HG03558 (cell line): Measurements from ENCODE around the gene PDE3B.
"Not testable (repeated sequence)": the region's sequence is repeated elsewhere in the genome, so short reads cannot be mapped to it uniquely, and the experiment has no call there.

Experiments used
- ATAC-seq: cut with Tn5 transposase; IDR thresholded peaks from one replicate; pipeline ENCODE4 v1.9.1; 2021; ENCODE audit warnings: moderate number of reproducible peaks; ENCODE audit not compliant: unreplicated experiment; ENCODE audit errors: extremely low read depth

PDE3B gene

DNA sequence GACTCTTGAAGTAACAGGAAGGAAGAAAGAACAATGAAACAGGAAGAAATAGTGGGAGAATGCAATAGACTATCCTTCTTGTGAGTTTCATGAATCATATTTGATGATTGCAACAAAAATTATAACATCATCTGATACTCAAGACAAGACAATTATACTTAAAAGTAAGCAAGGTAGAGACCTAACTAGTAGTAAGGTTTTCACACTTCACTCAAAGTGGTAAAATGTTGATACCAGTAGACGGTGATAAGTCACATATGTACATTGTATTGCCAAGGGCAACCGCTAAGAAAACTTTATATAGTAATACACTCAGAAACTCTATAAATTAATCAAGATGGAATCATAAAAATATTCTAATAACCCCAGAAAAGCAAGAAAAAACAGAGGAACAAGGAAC is 140.6 kb downstream of the PDE3B start:
- no peak for ATAC-seq

DNA sequence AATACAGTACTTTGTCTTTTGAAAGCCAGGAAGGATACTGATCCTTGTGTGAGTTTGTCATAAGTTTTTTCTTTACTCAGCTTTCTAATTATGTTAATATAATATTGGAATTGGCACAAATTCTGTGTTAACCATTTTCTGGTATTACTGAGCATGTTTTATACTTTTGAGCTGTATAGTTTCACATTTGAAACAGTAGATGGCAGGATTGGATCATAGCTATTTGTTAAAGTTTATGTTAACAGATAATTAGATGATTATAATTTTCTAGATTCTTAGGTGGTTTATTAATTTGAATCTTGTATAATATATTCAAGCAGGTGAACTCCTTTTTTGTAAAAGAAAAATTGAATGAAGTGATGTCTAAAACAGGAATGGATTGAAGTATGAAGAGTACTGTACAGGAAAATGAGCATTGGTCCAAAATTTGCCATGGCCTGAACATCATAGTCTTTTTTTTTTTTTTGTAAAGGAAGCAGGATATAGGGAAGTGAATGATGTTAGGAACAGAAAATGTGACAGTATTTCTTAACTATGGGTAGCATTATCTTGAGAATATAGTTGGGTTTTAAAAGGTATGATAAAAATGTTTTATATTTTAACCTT is 146.4 kb downstream of the PDE3B start:
- ATAC-seq: no peak

DNA sequence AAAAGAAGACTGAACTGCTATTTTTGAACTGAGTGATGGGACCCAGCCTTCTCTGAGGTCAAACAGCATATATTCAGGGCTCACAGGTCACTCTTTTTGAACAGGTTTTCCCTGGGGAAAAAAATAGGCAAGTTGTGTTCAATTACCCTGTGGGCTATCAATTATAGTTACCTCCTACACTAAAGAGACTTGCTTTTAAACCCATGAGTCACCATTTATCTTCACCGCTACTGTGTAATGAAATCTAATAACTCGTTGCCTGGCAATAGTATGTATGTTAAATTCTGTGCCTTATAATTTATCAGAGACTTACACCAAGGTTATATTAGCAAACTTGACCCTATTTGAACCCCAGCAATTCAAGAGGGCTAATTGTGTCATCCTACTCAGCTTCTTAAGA is 149.9 kb downstream of the PDE3B start:
- ATAC-seq: no peak

DNA sequence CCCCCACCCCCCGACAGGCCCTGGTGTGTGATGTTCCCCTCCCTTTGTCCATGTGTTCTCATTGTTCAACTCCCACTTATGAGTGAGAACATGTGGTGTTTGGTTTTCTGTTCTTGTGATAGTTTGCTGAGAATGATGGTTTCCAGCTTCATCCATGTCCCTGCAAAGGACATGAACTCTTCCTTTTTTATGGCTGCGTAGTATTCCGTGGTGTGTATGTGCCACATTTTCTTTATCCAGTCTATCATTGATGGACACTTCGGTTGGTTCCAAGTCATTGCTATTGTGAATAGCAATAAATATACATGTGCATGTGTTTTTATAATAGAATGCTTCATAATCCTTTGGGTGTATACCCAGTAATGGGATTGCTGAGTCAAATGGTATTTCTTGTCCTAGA is 152.4 kb downstream of the PDE3B start:
- ATAC-seq: not testable (repeated sequence)

DNA sequence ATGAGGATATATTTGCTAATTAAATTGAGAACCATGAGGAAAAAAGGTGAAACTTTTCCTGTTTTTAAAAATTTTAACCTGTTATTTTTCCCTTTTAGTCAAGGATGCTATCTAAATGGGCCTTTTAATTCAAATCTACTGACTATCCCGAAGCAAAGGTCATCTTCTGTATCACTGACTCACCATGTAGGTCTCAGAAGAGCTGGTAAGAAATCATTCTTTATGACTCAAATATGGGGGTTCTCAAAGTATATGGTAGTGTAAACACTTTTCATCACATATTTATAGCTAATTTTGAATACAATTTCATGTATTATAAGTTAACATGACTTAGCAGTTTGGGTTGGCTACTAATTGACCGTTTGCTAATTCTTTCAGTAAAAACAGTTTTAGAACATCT is 160.2 kb downstream of the PDE3B start:
- no peak for ATAC-seq

DNA sequence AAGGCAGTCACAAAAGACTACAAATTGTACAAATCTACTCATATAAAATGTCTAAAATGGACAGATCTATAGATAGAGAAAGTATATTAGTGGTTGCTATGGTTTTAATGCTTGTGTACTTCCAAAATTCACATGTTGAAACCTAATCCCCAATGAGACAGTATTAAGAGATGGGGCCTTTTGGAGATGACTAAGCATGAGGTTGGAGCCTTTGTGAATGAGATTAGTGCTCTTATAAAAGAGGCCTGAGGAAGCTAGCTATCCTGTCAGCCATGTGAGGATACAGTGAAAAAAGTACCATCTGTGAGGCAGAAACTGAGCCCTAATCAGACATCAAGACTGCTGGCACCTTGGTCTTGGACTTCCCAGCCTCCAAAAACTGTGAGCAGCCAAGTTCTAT is 165.9 kb downstream of the PDE3B start:
- ATAC-seq: no peak

DNA sequence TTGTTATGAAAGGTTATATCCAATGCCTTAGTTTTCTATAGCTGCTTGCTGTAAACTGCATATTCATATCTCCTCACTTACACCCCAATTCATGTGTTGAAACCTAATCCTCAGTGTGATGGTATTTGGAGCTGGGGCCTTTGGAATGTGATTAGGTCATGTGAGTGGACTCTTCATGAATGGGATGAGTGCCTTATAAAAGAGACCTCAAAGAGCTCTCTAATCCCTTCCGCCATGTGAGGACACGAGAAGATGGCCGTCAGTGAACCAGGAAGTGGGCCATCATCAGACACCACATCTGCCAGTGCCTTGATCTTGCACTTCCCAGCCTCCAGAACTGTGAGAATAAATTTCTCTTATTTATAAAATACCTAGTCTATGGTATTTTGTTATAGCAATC is 169.2 kb downstream of the PDE3B start:
- no peak for ATAC-seq

DNA sequence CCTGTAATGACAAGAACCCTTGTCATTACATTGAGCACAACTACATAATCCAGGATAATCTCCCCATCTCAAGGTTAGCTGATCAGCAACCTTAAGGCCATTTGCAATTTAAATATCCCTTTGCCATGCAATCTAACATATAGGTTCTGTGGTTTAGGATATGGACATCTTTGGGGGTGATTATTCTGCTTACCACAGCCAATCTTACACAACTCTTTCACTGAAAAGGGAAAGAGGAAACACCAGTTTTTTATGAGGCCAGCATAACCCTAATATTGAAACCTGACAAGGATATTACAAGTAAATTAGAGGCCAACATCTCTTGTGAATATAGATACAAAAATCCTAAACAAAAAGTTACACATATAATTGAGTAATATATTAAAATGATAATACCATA is 169.9 kb downstream of the PDE3B start:
- ATAC-seq: no peak

DNA sequence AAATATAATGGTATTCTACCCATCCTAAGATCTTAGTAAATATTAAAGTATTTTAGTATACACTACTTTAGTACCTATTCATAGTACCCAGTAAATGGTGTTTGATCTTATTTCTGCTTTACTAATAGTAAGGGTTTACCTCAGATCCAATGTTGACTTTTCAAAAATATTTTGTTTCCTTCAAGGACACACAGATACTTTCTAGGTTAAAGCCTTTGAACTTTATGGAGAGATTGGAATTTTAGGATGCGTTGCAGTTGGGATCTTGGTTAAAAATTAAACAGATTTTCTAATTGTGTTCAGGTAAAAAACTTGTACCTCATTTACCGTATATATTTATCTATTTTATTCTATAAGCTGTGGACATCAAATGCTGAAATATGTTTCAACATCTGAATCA is 175.2 kb downstream of the PDE3B start:
- no peak for ATAC-seq

DNA sequence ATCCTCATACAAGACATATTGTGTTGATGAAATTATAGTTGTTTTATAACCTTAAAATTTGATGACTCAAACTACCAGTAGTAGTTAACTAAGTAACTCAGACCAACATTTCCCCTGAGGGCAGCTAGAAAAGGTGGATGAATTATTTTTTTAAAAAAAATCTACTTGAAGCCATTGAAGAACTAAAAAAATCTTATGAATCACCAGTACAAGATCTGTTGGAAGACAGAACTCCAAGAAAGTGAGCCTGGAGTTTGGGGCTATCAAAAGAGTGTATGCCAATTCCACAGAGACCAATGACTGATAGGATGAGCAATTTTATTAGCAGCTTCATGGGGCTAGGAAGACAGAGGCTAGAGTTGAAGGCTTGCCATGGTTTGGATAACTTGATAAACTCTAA is 176.0 kb downstream of the PDE3B start:
- no peak for ATAC-seq

DNA sequence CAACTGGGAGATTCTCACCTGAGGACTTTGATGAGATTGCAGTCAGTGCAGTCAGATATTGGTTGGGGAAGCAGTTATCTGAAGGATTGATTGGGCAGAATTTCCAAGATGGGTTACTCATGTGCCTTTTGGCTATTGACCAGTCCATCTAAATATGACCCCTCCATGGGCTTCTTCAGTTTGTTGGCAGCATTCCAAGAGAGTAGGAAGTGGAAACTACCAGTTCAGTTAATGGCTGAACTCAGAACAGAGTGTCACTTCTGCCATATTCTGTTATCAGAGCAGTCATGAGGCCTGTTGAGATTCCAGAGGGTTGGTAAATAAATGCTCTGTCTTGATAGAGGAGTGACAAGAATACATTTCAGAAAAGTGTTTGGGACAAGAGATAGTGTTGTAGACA is 177.4 kb downstream of the PDE3B start:
- ATAC-seq: no peak

DNA sequence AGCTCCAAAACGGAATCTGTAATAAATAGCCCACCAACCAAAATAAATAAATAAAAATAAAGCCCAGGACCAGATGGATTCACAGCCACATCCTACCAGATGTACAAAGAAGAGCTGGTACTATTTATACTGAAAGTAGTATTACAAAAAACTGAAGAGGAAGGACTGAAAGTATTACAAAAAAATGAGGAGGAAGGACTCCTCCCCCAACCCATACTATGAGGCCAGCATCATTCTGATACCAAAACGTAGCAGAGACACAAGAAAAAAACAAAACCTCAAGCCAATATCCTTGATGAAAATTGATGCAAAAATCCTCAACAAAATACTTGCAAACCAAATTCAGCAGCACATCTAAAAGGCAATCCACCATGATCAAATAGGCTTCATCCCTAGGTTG is 183.0 kb downstream of the PDE3B start:
- no peak for ATAC-seq

DNA sequence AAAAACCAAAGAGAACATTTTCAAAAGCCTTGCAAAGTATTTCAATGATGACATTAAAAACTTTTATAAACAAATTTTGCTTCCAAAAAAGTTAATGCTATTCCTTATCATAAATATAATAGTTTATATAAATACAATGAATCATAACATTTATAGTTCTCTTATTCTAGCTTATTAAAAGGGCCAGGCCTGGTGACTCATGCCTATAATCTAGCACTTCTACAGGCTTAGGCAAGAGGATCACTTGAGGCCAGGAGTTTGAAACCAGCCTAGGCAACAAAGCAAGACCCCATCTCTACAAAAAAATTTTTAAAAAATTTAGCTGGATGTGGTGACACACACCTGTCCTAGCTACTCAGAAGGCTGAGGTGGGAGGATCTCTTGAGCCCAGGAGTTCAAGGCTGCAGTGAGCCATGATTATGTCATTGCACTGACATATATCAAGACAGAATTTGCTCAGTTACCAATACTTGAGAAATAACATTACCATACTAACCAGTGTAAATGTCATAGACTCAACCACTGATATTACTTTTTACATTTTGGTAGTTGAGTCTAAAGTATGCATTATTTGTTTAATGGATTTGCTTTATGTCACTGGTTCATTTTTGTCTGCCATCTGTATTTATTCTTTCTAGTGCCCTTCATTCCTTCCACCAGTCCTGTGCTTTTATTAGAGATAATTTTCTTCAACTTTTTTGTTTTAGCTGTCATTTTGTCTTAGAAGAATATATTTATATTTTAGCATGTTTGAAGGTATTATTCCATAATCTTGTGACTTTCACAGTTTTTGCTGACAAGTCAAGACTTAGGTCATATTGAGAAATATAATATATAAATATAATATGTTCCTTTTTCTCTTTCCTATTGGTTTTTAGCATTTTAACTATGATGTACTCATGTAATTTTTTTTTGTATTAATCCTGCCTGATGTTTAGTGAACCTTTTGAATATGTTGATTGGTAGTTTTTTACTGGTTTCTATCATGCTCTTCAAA is 192.2 kb downstream of the PDE3B start:
- no peak for ATAC-seq

DNA sequence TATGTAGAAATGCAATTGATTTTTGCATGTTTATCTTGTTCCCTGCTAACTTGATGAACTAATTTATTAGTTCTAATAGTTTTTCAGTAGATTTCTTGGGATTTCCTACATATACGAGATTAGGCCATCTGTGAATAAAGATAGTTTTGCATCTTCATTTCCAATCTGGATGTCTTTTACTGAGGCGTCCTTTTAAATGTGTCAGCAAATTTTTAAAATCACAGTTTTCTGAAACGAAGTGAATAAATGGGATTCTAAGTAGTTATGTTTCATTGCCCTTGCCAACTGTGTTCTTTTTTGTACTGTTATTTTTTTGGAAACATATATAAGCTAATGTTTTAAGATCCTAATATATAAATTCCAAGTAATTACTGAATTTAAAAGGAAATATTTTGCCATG is 198.4 kb downstream of the PDE3B start:
- no peak for ATAC-seq

DNA sequence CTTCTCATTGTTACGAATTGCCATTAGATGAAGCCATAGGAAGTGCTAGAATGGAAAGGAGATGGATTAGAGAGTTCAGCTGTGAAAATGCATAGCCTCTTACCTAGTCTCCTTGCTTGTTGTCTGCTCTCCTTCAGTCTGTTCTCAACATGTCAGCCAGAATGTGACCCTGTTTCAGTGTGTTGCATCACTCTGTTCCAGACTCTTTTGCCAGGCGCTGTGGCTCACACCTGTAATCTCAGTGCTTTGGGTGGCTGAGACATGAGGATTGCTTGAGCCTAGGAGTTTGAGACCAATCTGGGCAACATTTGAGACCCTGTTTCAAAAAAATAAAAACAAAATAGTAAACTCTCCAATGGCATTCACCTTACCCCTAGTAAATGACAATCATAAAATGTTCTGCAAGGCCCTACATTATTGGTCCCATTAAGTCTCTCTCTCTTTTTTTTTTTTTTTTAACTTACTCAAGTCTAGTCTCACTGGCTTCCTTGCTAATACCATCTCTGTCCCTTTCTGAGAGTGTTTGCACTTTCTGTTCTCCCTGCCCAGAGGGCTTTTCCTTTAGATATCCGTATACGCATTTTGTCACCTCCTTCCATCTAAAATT is 209.1 kb downstream of the PDE3B start:
- no peak for ATAC-seq

DNA sequence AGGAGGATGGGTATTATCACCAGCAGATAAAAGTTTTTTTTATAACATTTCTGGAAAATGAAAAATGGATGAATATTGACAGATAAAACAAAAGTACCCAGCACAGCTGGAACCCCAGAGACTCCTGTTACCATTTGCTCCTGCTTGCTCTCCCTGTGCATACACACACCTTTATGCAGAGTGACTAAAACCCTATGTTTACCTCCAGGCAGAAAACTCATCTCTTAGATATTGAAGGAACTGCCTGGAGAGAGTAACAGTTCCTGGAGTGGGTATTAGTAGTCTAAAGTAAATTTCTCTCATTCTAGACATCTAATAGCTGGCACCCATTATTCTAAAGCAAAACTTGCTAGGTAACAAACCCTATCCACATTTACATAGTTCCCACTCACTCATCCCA is 210.5 kb downstream of the PDE3B start:
- ATAC-seq: no peak

DNA sequence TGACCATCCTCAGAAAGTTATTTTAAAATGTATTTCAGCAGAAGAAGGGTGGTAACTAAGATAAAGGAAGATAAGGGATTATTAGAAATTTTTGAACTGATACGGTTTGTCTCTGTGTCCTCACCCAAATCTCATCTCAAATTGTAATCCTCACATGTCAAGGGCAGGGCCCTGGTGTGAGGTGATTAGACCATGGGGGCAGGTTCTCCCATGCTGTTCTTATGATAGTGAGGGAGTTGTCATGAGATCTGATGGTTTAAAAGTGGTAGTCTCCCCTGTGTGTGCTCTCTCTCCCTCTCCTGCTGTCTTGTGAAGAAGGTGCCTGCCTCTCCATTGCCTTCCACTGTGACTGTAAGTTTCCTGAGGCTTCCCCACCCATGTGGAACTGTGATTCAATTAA is 212.3 kb downstream of the PDE3B start:
- no peak for ATAC-seq

DNA sequence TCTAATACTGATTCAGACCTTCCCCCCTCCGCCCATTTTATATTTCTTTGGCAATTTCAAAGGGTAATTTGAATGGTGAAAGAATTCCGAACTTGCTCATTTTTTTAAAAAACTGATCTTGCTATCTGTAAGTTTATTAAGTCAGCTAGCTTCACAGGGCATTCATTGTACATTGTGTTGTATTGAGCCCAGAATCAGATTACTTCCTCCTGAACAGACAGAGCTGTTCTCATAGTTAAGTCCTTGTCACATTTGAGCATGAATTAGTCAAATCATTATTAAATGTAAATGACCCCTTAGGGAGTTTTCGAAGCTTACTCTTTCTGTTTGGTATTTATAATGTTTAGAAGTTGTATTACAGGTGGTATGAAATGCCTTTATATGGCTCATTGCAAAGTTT is 214.0 kb downstream of the PDE3B start:
- no peak for ATAC-seq

DNA sequence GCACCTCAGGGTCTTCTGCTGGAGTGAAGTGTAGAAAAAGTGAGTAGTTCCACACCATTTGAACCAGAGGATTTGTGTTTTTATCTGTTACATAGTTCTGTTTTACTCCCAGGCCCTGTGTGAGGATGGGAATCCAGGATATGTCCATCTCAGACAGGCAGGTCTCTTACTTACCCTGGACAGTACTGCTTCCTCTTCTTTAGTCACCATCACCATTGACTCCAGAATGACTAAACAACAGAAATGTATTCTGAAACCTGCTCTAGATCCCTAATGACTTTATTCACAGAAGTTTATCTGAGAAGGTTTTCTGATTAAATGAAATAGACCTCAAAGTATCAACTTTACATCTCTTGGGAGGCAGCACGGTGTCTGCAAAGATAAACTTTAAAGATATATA is 214.8 kb downstream of the PDE3B start:
- no peak for ATAC-seq

DNA sequence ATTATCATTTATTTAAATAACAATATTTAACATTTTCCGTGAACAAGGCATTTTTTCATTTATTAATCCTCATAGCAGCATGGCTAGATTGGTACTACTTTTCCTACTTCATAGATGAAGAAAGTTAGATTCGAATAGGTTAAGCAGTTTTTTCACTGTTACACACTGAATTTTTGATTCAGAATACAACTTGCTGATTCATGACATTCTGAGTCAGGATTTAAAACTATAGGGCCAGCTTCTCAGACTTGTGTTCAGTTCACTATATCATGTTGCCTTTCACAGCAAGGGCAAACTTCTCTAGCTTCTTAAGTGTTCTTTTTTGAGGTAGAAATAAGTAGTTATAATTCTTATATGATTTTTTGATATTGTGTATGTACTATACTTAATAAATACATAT is 216.9 kb downstream of the PDE3B start:
- ATAC-seq: no peak

DNA sequence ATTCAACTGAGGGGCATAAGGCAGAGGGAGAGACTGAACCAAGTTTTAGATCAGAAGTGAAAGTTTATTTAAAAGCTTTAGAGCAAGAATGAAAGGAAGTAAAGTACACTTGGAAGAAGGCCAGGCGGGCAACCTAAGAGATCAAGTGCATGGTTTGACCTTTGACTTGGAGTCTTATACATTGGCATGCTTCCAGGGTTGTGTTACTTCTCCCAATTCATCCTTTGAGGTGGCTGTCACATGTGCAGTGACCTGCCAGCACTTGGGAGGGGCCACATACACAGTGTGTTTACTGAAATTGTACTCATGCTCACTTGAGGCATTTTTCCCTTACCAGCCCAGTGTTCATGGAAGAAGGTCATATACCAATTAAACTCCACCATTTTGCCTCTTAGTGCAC is 218.1 kb downstream of the PDE3B start:
- ATAC-seq: no peak
